GM12878 (cell line): ENCODE data around the gene KIF12.

Experiments used
- BRCA1 ChIP-seq: IDR thresholded peaks from 2 replicates; pipeline ENCODE4 v1.6.1; 2011; ENCODE audit warnings: low read depth, low read length, improper control_type of control experiment
- CBX5 ChIP-seq: sonication (generic); IDR thresholded peaks from 2 replicates; pipeline ENCODE4 v1.6.1; 2016; ENCODE audit warnings: low read depth, moderate library complexity, mild to moderate bottlenecking, inconsistent platforms
- CREM ChIP-seq: IDR thresholded peaks from 2 replicates; pipeline ENCODE4 v1.6.1; 2014; ENCODE audit warnings: antibody characterized with exemption, low read depth
- HCFC1 ChIP-seq: fragments of 150-350 bp; IDR thresholded peaks from 2 replicates; pipeline ENCODE4 v1.6.1; 2014; ENCODE audit warnings: low read length
- MXI1 ChIP-seq: fragments of 150-350 bp; IDR thresholded peaks from 2 replicates; pipeline ENCODE4 v1.6.1; 2011; ENCODE audit warnings: low read depth, mild to moderate bottlenecking, inconsistent platforms, low read length, improper control_type of control experiment
- POLR2AphosphoS5 ChIP-seq: IDR thresholded peaks from 2 replicates; pipeline ENCODE4 v1.6.1; 2011; ENCODE audit warnings: mild to moderate bottlenecking, low read length, inconsistent platforms
- SP1 ChIP-seq: IDR thresholded peaks from one replicate; pipeline ENCODE4 v1.6.1; 2011; ENCODE audit warnings: low read depth, low read length
- SRF ChIP-seq, 2 experiments: IDR thresholded peaks; 2 replicates each; pipeline ENCODE4 v1.6.1; 2011; ENCODE audit warnings: low read depth in 2 of 2, low read length in 2 of 2, mild to moderate bottlenecking in 1 of 2, moderate library complexity in 1 of 2
- TAF1 ChIP-seq: IDR thresholded peaks from 2 replicates; pipeline ENCODE4 v1.6.1; 2011; ENCODE audit warnings: mild to moderate bottlenecking, low read depth, low read length, borderline replicate concordance
- TF ChIP-seq, protein P1 (sequence below), 3 experiments: IDR thresholded peaks in 2 of 3; conservative IDR thresholded peaks in 1 of 3; 2 replicates each; pipeline ENCODE4 v1.5.1; 2011; ENCODE audit warnings: low read depth in 3 of 3, low read length in 3 of 3, mild to moderate bottlenecking in 3 of 3, control low read depth in 2 of 3, moderate library complexity in 2 of 3, inconsistent platforms in 1 of 3, mixed read lengths in 1 of 3; ENCODE audit not compliant: control insufficient read depth in 2 of 3, insufficient read depth in 1 of 3; ENCODE audit errors: extremely low read depth in 1 of 3
- TF ChIP-seq, protein P2 (sequence below): fragments of 450-650 bp; IDR thresholded peaks from 2 replicates; pipeline ENCODE4 v1.6.1; 2018; ENCODE audit warnings: mild to moderate bottlenecking, low read depth, moderate library complexity; ENCODE audit not compliant: partially characterized antibody

DNA sequence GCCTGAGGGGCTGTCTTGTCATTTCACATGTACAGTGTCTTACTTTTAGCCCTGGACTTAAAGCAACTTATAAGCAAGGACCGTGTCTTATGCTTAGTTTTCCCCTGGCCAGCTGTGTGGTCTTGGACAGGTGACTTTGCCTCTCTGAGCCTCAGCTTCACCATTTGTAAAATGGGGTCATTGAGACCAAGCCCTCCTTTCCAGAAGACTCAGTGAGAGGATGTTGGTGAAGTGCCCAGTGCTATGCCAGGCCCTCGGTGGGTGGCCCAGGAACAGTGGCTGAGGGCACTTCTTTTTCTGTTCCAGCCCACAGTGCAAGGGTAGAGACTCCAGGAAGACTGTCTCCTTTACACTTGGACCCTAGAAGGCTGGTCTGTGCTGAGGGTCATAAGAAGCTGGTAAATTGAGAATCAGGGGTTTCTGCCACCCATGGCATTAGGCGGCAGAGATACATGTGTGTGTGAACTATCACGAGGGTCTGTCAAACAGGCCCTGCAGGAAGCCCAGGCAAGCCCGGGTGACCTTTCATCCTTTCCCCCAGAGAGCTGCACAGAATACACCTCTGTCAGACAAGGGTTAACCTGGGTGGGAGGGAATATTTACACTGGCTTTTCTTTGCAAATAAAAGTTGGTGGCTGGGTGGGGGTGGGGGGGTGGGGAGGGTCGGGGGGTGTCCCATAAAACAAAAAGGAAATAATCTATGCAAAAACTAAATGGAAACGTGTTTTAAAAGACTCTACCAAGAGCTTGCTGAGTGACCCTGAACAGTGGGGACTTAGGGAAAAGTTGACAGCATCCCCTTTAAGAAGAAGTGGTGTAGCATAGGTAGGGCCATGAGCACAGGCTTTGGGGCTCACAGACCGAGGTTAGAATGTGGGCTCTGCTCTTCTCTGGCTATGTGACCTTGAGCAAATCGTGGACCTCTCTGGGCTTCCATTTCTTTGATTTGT is 20.4 kb upstream of the KIF12 start:
- TF ChIP-seq, protein P1, sequence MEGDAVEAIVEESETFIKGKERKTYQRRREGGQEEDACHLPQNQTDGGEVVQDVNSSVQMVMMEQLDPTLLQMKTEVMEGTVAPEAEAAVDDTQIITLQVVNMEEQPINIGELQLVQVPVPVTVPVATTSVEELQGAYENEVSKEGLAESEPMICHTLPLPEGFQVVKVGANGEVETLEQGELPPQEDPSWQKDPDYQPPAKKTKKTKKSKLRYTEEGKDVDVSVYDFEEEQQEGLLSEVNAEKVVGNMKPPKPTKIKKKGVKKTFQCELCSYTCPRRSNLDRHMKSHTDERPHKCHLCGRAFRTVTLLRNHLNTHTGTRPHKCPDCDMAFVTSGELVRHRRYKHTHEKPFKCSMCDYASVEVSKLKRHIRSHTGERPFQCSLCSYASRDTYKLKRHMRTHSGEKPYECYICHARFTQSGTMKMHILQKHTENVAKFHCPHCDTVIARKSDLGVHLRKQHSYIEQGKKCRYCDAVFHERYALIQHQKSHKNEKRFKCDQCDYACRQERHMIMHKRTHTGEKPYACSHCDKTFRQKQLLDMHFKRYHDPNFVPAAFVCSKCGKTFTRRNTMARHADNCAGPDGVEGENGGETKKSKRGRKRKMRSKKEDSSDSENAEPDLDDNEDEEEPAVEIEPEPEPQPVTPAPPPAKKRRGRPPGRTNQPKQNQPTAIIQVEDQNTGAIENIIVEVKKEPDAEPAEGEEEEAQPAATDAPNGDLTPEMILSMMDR (IDR thresholded peaks at IDR 0.05 in 2 of 3, conservative IDR thresholded peaks at IDR 0.05 in 1 of 3; ENCODE audit: control insufficient read depth in 2 of 3, extremely low read depth in 1 of 3, insufficient read depth in 1 of 3, low read depth in 3 of 3, low read length in 3 of 3): no peak
- TF ChIP-seq, protein P2, sequence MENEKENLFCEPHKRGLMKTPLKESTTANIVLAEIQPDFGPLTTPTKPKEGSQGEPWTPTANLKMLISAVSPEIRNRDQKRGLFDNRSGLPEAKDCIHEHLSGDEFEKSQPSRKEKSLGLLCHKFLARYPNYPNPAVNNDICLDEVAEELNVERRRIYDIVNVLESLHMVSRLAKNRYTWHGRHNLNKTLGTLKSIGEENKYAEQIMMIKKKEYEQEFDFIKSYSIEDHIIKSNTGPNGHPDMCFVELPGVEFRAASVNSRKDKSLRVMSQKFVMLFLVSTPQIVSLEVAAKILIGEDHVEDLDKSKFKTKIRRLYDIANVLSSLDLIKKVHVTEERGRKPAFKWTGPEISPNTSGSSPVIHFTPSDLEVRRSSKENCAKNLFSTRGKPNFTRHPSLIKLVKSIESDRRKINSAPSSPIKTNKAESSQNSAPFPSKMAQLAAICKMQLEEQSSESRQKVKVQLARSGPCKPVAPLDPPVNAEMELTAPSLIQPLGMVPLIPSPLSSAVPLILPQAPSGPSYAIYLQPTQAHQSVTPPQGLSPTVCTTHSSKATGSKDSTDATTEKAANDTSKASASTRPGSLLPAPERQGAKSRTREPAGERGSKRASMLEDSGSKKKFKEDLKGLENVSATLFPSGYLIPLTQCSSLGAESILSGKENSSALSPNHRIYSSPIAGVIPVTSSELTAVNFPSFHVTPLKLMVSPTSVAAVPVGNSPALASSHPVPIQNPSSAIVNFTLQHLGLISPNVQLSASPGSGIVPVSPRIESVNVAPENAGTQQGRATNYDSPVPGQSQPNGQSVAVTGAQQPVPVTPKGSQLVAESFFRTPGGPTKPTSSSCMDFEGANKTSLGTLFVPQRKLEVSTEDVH: no peak
- TF ChIP-seq BRCA1 (no peak), CREM (no peak), SP1 (no peak), HCFC1 (no peak), SRF (IDR thresholded peaks at IDR 0.05; ENCODE audit: low read depth in 2 of 2, low read length in 2 of 2) (no peak), POLR2AphosphoS5 (no peak), MXI1 (no peak), CBX5 (no peak), TAF1 (no peak)
